GM23248 (cell line): ENCODE results near the gene ADGRD1. TPM values are rescaled to one million over a fixed set of nuclear protein-coding genes. Genes with fewer than 3 reads are reported as not detected.

Source experiments
- DNase-seq: peaks from one replicate; pipeline ENCODE4 v3.0.0-alpha.2; 2015
- H2AFZ ChIP-seq: fragments of 200-600 bp; sonication (generic); 2 replicates; pipeline ENCODE4 v1.6.1; 2016; ENCODE audit warnings: antibody characterized with exemption
- H3F3A ChIP-seq: fragments of 200-600 bp; sonication (generic); 2 replicates; pipeline ENCODE4 v1.6.1; 2016; ENCODE audit warnings: mild to moderate bottlenecking, antibody characterized with exemption, mixed run types; ENCODE audit not compliant: insufficient read depth
- H3K27ac ChIP-seq: fragments of 200-600 bp; sonication (generic); 2 replicates; pipeline ENCODE4 v1.5.1; 2016; ENCODE audit warnings: mild to moderate bottlenecking
- H3K27me3 ChIP-seq: fragments of 200-600 bp; sonication (generic); replicated peaks from 2 replicates; pipeline ENCODE4 v1.6.1; 2016; ENCODE audit warnings: mild to moderate bottlenecking; ENCODE audit not compliant: insufficient read depth
- H3K36me3 ChIP-seq: fragments of 200-600 bp; sonication (generic); 2 replicates; pipeline ENCODE4 v1.6.1; 2016; ENCODE audit warnings: low read depth, mild to moderate bottlenecking
- H3K4me1 ChIP-seq: fragments of 200-600 bp; sonication (generic); 2 replicates; pipeline ENCODE4 v1.6.1; 2016; ENCODE audit warnings: mild to moderate bottlenecking; ENCODE audit not compliant: insufficient read depth
- H3K4me2 ChIP-seq: fragments of 200-600 bp; sonication (generic); one replicate; pipeline ENCODE4 v1.6.1; 2016; ENCODE audit warnings: mild to moderate bottlenecking; ENCODE audit not compliant: unreplicated experiment
- H3K4me3 ChIP-seq: fragments of 200-600 bp; sonication (generic); 2 replicates; pipeline ENCODE4 v1.5.1; 2016; ENCODE audit warnings: mild to moderate bottlenecking
- H3K79me2 ChIP-seq: fragments of 200-600 bp; sonication (generic); 2 replicates; pipeline ENCODE4 v1.6.1; 2016; ENCODE audit warnings: mild to moderate bottlenecking; ENCODE audit not compliant: insufficient read depth
- H3K9ac ChIP-seq: fragments of 200-600 bp; sonication (generic); 2 replicates; pipeline ENCODE4 v1.6.1; 2016; ENCODE audit warnings: mild to moderate bottlenecking
- H3K9me2 ChIP-seq: fragments of 200-600 bp; sonication (generic); 2 replicates; pipeline ENCODE4 v1.6.1; 2016; ENCODE audit warnings: mixed run types, mild to moderate bottlenecking, moderate library complexity; ENCODE audit not compliant: insufficient read depth
- H3K9me3 ChIP-seq: fragments of 200-600 bp; sonication (generic); one replicate; pipeline ENCODE4 v1.6.1; 2017; ENCODE audit warnings: low read depth
- H4K20me1 ChIP-seq: fragments of 200-600 bp; sonication (generic); 2 replicates; pipeline ENCODE4 v1.6.0; 2016; ENCODE audit not compliant: insufficient read depth
- EZH2 ChIP-seq: fragments of 200-600 bp; sonication (generic); IDR thresholded peaks from 2 replicates; pipeline ENCODE4 v1.6.1; 2018; ENCODE audit warnings: antibody characterized with exemption, mild to moderate bottlenecking; ENCODE audit not compliant: insufficient read depth, poor library complexity, severe bottlenecking
- EZH2phosphoT487 ChIP-seq: fragments of 200-600 bp; sonication (generic); IDR thresholded peaks from 2 replicates; pipeline ENCODE4 v1.6.1; 2018; ENCODE audit warnings: antibody characterized with exemption, moderate library complexity, mild to moderate bottlenecking, low read depth; ENCODE audit not compliant: insufficient read depth
- WGBS, 2 experiments: methylation state at CpG; one replicate each; pipeline ENCODE4 v1.1.6; 2015 to 2017; ENCODE audit warnings: low lambda C conversion rate in 2 of 2, low coverage in 1 of 2; ENCODE audit errors: missing lambda C conversion rate in 2 of 2; 5-methylcytosine and 5-hydroxymethylcytosine counted together
- in situ Hi-C: fragments of 300-500 bp; cut with MboI; formaldehyde crosslinking; loops from 2 replicates; pipeline ENCODE4 v1.15.0; 2020
- polyA plus RNA-seq: library from polyadenylated mRNA; unstranded; fragments of >200 nt; fragmentation: Nextera tagmentation; extraction: Ambion mirVana; gene quantifications from 2 replicates; pipeline ENCODE4 v1.2.1, GENCODE V29; 2016
- total RNA-seq: library from RNA; depleted of rRNA; stranded (reverse); fragments of >200 nt; shearing (Covaris generic); gene quantifications from 2 replicates; pipeline ENCODE4 v1.2.3, GENCODE V29; 2014

ADGRD1 gene
- total and polyA plus RNA-seq, 2 experiments from 2014 or later: 7.9 to 11.2 TPM

GRCh38 chr12:130987151-130987931 lies 33.6 kb downstream of the ADGRD1 start:
- H4K20me1 ChIP-seq: no peaks in the 10 kb centered on the region
- in situ Hi-C loops: no loop called here
- no peak for TF ChIP-seq EZH2
- no peaks in the 10 kb centered on the region for H3K9me2 ChIP-seq
- H3K36me3 ChIP-seq: no peaks in the 10 kb centered on the region
- no peak overlapping the region for H3K4me2 ChIP-seq
- H3K27ac ChIP-seq: no peak overlapping the region
- no peak overlapping the region for H3K4me3 ChIP-seq
- no peaks in the 10 kb centered on the region for H3K4me1 ChIP-seq
- no peak overlapping the region for H3K9ac ChIP-seq
- H3F3A ChIP-seq: no peaks in the 10 kb centered on the region
- no peak overlapping the region for H2AFZ ChIP-seq
- DNase-seq: no peak
- no peaks in the 10 kb centered on the region for H3K27me3 ChIP-seq
- WGBS, 2 experiments: 65 to 72% methylated on average over 22 of the region's 22 CpGs
- H3K9me3 ChIP-seq: no peaks in the 10 kb centered on the region
- no peaks in the 10 kb centered on the region for H3K79me2 ChIP-seq

GRCh38 chr12:130988261-130988660 lies 34.6 kb downstream of the ADGRD1 start:
- TF ChIP-seq EZH2phosphoT487 (no peak), EZH2 (no peak)
- WGBS, 2 experiments: 85% methylated on average over 5 of the region's 5 CpGs
- no peaks in the 10 kb centered on the region for H3K9me3 ChIP-seq
- no peaks in the 10 kb centered on the region for H3K27me3 ChIP-seq
- no peak overlapping the region for H3K4me2 ChIP-seq
- no peaks in the 10 kb centered on the region for H3F3A ChIP-seq
- in situ Hi-C loops: no loop called here
- H3K4me3 ChIP-seq: no peak overlapping the region
- no peaks in the 10 kb centered on the region for H3K36me3 ChIP-seq
- DNase-seq: no peak
- no peak overlapping the region for H3K27ac ChIP-seq
- H3K79me2 ChIP-seq: no peaks in the 10 kb centered on the region
- H3K9me2 ChIP-seq: no peaks in the 10 kb centered on the region
- H4K20me1 ChIP-seq: no peaks in the 10 kb centered on the region
- no peak overlapping the region for H3K9ac ChIP-seq
- no peak overlapping the region for H2AFZ ChIP-seq
- no peaks in the 10 kb centered on the region for H3K4me1 ChIP-seq

GRCh38 chr12:130988751-130989150 lies 35.0 kb downstream of the ADGRD1 start:
- no peak for DNase-seq
- Histone ChIP-seq H3K4me1 (no peaks in the 10 kb centered on the region), H3F3A (no peaks in the 10 kb centered on the region), H3K27me3 (no peaks in the 10 kb centered on the region), H3K79me2 (no peaks in the 10 kb centered on the region), H3K4me3 (no peak overlapping the region), H2AFZ (no peak overlapping the region), H3K4me2 (no peak overlapping the region), H3K36me3 (no peaks in the 10 kb centered on the region), H3K9me2 (no peaks in the 10 kb centered on the region), H3K9ac (no peak overlapping the region), H3K9me3 (no peaks in the 10 kb centered on the region), H3K27ac (no peak overlapping the region), H4K20me1 (no peaks in the 10 kb centered on the region)
- in situ Hi-C loops: no loop called here
- 67 to 85% methylated on average over 2 of the region's 2 CpGs for WGBS, 2 experiments
- no peak for TF ChIP-seq EZH2
- no peak for TF ChIP-seq EZH2phosphoT487

GRCh38 chr12:130989391-130989790 lies 35.7 kb downstream of the ADGRD1 start:
- H3K27me3 ChIP-seq: no peaks in the 10 kb centered on the region
- no peaks in the 10 kb centered on the region for H3F3A ChIP-seq
- no peak overlapping the region for H3K27ac ChIP-seq
- H3K79me2 ChIP-seq: no peaks in the 10 kb centered on the region
- no peaks in the 10 kb centered on the region for H4K20me1 ChIP-seq
- H3K4me3 ChIP-seq: no peak overlapping the region
- H3K36me3 ChIP-seq: no peaks in the 10 kb centered on the region
- no peak for DNase-seq
- no peak overlapping the region for H3K4me2 ChIP-seq
- TF ChIP-seq EZH2 (no peak), EZH2phosphoT487 (no peak)
- H3K4me1 ChIP-seq: no peaks in the 10 kb centered on the region
- H2AFZ ChIP-seq: no peak overlapping the region
- WGBS, 2 experiments: 74 to 80% methylated on average over 8 of the region's 8 CpGs
- no peak overlapping the region for H3K9ac ChIP-seq
- H3K9me3 ChIP-seq: no peaks in the 10 kb centered on the region
- no peaks in the 10 kb centered on the region for H3K9me2 ChIP-seq
- in situ Hi-C loops: no loop called here
